OCI-LY3 (cell line): ENCODE results near the gene ANKS1B.

Experiments used
- EZH2phosphoT487 ChIP-seq: fragments of 200-600 bp; shearing (Covaris generic); IDR thresholded peaks from 2 replicates; pipeline ENCODE4 v1.6.1; 2018; ENCODE audit warnings: antibody characterized with exemption, mixed run types, low read depth
- TF ChIP-seq, protein P1 (sequence below): fragments of 200-600, 300-600 bp; sonication (generic); IDR thresholded peaks from 2 replicates; pipeline ENCODE4 v1.5.1; 2014; ENCODE audit warnings: antibody characterized with exemption, low read length, low read depth

- TF ChIP-seq, protein P1, sequence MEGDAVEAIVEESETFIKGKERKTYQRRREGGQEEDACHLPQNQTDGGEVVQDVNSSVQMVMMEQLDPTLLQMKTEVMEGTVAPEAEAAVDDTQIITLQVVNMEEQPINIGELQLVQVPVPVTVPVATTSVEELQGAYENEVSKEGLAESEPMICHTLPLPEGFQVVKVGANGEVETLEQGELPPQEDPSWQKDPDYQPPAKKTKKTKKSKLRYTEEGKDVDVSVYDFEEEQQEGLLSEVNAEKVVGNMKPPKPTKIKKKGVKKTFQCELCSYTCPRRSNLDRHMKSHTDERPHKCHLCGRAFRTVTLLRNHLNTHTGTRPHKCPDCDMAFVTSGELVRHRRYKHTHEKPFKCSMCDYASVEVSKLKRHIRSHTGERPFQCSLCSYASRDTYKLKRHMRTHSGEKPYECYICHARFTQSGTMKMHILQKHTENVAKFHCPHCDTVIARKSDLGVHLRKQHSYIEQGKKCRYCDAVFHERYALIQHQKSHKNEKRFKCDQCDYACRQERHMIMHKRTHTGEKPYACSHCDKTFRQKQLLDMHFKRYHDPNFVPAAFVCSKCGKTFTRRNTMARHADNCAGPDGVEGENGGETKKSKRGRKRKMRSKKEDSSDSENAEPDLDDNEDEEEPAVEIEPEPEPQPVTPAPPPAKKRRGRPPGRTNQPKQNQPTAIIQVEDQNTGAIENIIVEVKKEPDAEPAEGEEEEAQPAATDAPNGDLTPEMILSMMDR: no peak
- no peak for TF ChIP-seq EZH2phosphoT487
Measured at GRCh38 chr12:99200711-99201384, 783.9 kb downstream of the ANKS1B start.
